ENCODE results near the gene FOXD3.

FOXD3 gene

DNA sequence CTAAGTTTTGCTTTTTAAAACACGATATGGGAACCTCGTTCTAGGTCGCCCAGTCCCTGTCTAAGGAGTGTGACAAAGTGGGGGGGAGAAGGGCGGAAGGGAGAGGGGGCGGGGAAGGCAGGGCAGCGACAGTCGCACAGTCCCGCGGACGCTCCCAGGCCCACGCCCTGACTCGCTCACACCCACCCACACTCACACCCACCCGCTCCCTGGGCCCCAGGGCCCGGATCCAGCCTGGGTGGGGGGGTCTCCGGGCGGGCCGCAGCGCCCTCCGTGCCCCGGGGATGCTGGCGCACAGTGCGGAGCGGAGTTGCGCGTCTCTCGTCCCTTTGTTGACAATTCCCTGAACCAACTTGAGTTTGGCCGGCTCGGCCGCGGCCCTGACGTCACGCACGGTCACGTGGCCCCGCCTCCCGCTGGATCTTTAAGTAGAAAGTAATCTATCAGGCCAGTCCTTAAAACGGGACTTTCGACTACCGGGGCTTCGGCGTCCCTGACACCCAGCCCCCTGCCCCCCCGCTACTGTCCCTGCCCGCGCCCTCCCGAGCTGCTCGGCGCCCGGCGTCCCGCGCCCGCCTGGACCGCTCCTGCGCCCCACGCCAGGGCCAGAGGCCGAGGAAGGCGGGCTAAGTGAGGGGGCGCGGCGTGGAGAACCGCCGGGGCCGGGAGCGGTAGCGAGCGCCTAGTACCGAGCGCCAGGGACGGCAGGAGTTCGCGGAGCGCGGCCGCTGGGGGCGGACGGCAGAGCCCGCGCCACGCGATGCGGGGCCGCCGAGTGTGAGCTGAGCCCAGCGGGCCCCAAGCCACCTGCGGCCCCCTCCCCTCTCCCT is at the start of gene FOXD3:
Gene FOXD3 (plus strand): TSS at position 454 of the 830 bp plus-strand sequence. CDS start 492 bp downstream, outside the sequence.
- TF ChIP-seq, protein P1, sequence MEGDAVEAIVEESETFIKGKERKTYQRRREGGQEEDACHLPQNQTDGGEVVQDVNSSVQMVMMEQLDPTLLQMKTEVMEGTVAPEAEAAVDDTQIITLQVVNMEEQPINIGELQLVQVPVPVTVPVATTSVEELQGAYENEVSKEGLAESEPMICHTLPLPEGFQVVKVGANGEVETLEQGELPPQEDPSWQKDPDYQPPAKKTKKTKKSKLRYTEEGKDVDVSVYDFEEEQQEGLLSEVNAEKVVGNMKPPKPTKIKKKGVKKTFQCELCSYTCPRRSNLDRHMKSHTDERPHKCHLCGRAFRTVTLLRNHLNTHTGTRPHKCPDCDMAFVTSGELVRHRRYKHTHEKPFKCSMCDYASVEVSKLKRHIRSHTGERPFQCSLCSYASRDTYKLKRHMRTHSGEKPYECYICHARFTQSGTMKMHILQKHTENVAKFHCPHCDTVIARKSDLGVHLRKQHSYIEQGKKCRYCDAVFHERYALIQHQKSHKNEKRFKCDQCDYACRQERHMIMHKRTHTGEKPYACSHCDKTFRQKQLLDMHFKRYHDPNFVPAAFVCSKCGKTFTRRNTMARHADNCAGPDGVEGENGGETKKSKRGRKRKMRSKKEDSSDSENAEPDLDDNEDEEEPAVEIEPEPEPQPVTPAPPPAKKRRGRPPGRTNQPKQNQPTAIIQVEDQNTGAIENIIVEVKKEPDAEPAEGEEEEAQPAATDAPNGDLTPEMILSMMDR (conservative IDR thresholded peaks at IDR 0.05; ENCODE audit: control insufficient read depth, insufficient read depth, low read depth, low read length): no peak
- peak; percentile 49 for DNase-seq (ENCODE audit: low read depth)
- H3K4me3 ChIP-seq (ENCODE audit: control insufficient read depth, low read depth, low read length): peak within 1 kb of the TSS; percentile 41

DNA sequence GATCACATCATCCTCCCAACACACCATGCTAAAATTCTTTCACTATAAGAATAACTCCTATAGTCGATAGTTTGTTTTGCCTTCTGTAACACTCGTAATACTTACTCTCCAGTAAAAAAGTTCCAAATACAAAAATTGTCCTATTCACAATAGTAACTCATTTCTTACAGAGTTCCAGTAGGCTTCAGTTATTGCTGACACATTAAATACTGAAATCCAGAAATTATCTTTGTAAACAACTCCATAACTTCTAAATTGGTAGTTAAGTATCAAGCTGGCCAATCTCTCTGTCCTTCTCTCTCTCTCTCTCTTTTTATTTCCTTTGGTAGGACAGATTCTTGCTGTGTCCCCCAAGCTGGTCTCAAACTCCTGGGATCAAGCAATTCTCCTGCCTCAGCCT is 49.6 kb upstream of the FOXD3 start:
- no peak for DNase-seq (ENCODE audit: low read depth)
- TF ChIP-seq, protein P1 (conservative IDR thresholded peaks at IDR 0.05; ENCODE audit: control insufficient read depth, insufficient read depth, low read depth, low read length): no peak
- no peak overlapping the region for H3K4me3 ChIP-seq (ENCODE audit: control insufficient read depth, low read depth, low read length)

DNA sequence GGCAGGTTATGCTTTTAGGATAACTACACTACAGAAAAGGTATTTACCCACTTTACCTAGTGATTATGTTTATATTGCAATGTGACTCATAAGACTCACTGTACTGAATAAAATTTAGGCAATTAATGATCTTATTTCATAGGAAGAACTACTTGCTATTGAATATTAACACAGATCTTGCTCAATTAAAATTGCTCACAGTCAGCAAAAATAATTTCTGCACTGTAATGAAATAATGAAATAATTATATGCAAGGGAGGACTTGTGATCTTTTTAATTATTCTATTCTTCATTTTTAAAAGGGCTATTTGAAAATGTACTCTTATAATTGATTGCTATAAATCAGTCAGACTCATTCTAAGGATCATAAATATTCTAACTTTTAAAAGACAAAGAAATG is 48.0 kb upstream of the FOXD3 start:
- TF ChIP-seq, protein P1 (conservative IDR thresholded peaks at IDR 0.05; ENCODE audit: control insufficient read depth, insufficient read depth, low read depth, low read length): no peak
- DNase-seq (ENCODE audit: low read depth): no peak
- no peak overlapping the region for H3K4me3 ChIP-seq (ENCODE audit: control insufficient read depth, low read depth, low read length)

DNA sequence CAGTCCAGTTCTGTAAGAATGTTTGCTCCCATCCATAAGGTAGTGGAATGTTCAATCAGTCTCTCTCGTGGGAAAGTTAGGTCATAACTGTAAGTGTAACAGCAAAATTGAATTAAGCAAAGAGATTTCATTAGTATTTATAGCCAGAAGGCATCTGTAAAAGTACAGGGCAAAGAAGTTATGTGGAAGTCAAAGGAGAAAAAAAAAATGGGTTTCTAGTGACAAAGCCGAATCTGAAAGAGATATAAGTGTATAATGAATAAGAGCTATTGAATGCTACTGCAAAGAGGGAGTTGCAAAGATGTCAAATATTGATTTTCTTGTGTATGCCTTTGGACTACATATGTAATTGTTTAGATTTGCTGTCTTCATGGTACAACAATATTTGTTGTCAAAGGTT is 47.4 kb upstream of the FOXD3 start:
- no peak for DNase-seq (ENCODE audit: low read depth)
- H3K4me3 ChIP-seq (ENCODE audit: control insufficient read depth, low read depth, low read length): no peak overlapping the region
- TF ChIP-seq, protein P1 (conservative IDR thresholded peaks at IDR 0.05; ENCODE audit: control insufficient read depth, insufficient read depth, low read depth, low read length): no peak

DNA sequence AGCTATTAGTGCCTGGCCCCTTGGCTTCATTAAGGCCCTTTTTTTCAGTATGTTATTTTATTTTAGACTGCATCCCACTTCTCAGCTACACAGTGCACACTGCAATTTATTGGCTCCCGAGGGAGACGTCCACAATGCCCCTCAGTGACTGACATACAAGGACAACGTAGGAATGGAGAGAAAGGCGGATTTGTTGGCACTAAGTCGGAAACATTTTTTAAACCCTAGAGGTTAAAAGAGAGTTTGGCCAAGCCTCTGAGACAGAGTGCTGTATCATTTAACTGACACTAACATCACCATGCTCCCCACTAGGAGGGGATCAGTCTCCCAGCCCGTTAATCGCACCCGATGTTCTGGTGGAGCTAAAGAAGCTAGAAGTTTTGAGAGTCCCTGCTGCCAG is 45.7 kb upstream of the FOXD3 start:
- TF ChIP-seq, protein P1 (conservative IDR thresholded peaks at IDR 0.05; ENCODE audit: control insufficient read depth, insufficient read depth, low read depth, low read length): no peak
- no peak overlapping the region for H3K4me3 ChIP-seq (ENCODE audit: control insufficient read depth, low read depth, low read length)
- DNase-seq (ENCODE audit: low read depth): no peak

DNA sequence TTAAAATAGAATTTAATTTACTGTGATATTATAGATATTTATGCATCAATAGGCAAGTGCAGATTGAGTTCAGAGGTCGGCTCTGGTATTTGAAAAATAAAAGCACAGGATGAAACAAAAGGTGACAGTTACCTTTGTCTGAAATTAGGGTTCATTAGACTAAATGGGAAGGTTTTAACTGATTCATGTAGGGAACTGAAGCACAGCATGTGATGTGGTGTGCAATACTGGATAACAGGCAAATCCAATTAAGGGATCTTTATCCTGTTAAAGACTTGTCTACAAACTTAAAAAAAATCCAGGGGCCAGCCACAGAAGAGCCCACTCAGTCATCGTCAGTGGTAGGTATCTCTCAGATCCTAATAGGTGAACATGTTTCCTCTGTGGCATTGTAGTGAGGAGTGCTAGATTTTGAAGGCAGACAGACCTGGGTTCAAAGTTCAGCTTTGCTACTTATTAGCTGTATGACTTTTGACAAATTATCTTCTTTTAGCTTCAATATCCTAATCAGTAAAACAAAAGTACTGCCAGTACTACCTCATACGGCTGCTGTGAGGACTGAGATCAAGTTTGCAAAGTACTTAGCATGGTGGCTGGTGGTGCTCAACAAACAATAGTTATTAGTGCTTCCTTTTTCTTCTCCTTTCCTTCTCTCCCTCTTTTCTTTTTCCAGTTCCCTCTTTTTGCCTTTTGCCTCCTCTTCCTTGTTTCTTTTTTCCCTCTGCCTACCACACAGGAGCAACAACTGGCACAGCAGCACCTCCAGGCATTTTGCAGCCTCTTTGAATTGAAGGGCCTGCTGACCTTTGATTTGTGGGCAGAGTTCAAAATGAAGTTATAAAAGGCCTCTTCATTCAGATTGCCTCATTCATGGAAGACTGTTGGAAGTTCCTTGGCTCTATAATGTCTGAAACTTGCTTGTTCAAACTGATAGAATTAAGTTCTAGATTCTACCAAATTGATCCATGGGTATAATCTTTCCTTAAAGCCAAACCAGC is 44.9 kb upstream of the FOXD3 start:
- DNase-seq (ENCODE audit: low read depth): no peak
- H3K4me3 ChIP-seq (ENCODE audit: control insufficient read depth, low read depth, low read length): no peak overlapping the region
- TF ChIP-seq, protein P1 (conservative IDR thresholded peaks at IDR 0.05; ENCODE audit: control insufficient read depth, insufficient read depth, low read depth, low read length): no peak
